Measurements from ENCODE around the gene DNLZ. TPM values are rescaled to one million over a fixed set of nuclear protein-coding genes. Genes with fewer than 3 reads are reported as not detected.

DNLZ gene
- total RNA-seq, 3 donors from 2014 or later, result 9.3 to 17.1 (median 10.8) TPM

GRCh38 chr9:136395020-136395340 lies 31.4 kb upstream of the DNLZ start:
- no peaks in the 10 kb centered on the region for H3K9me3 ChIP-seq
- H3K4me3 ChIP-seq, result no peak overlapping the region
- H3K4me1 ChIP-seq (ENCODE audit: low read depth), result peaks cover 12% of the 10 kb centered on the region
- no peak for TF ChIP-seq CTCF (IDR thresholded peaks at IDR 0.05)
- DNase-seq (no peak), ATAC-seq (no peak)
- no peaks in the 10 kb centered on the region for H3K36me3 ChIP-seq (ENCODE audit: low read depth)
- intact Hi-C loops (cut with DNase I, micrococcal nuclease), result no loop called here

- H3K4me1 ChIP-seq (ENCODE audit: low read depth), result peaks cover 12% of the 10 kb centered on the region
- intact Hi-C loops (cut with DNase I, micrococcal nuclease), result no loop called here
- H3K36me3 ChIP-seq (ENCODE audit: low read depth), result no peaks in the 10 kb centered on the region
- ATAC-seq, result no peak
- TF ChIP-seq CTCF (IDR thresholded peaks at IDR 0.05), result no peak
- DNase-seq, result no peak
- H3K9me3 ChIP-seq, result no peaks in the 10 kb centered on the region
- H3K4me3 ChIP-seq, result no peak overlapping the region
Measured at GRCh38 chr9:136394312-136395019, 30.9 kb upstream of the DNLZ start.

- intact Hi-C loops (cut with DNase I, micrococcal nuclease), result no loop called here
- DNase-seq (no peak), ATAC-seq (no peak)
- Histone ChIP-seq H3K36me3 (ENCODE audit: low read depth) (no peaks in the 10 kb centered on the region), H3K4me1 (ENCODE audit: low read depth) (peaks cover 8% of the 10 kb centered on the region), H3K9me3 (no peaks in the 10 kb centered on the region), H3K4me3 (no peak overlapping the region)
- TF ChIP-seq CTCF (IDR thresholded peaks at IDR 0.05), result no peak
Measured at GRCh38 chr9:136393531-136393930, 30.0 kb upstream of the DNLZ start.

GRCh38 chr9:136392538-136393449 lies 29.2 kb upstream of the DNLZ start:
- Histone ChIP-seq H3K9me3 (no peaks in the 10 kb centered on the region), H3K4me1 (ENCODE audit: low read depth) (peaks cover 8% of the 10 kb centered on the region), H3K36me3 (ENCODE audit: low read depth) (no peaks in the 10 kb centered on the region), H3K4me3 (no peak overlapping the region)
- TF ChIP-seq CTCF (IDR thresholded peaks at IDR 0.05), result no peak
- intact Hi-C loops (cut with DNase I, micrococcal nuclease), result no loop called here
- no peak for ATAC-seq
- DNase-seq, result no peak

- ATAC-seq (no peak), DNase-seq (no peak)
- no peak for TF ChIP-seq CTCF (IDR thresholded peaks at IDR 0.05)
- Histone ChIP-seq H3K36me3 (ENCODE audit: low read depth) (no peaks in the 10 kb centered on the region), H3K9me3 (no peaks in the 10 kb centered on the region), H3K4me3 (no peak overlapping the region), H3K4me1 (ENCODE audit: low read depth) (peaks cover 8% of the 10 kb centered on the region)
- intact Hi-C loops (cut with DNase I, micrococcal nuclease), result no loop called here
Measured at GRCh38 chr9:136391737-136392537, 28.4 kb upstream of the DNLZ start.
